Activated CD8-positive, alpha-beta memory T cell treated with anti-CD3 and anti-CD28 coated beads for 36 hours (primary cell): Measurements from ENCODE around the gene ACOXL. TPM values are rescaled to one million over a fixed set of nuclear protein-coding genes. Genes with fewer than 3 reads are reported as not detected.

Experiments
- CTCF ChIA-PET: fragments of 350-600 bp; sonication (Branson Sonifier 250); formaldehyde crosslinking; loops from one replicate; lab custom pipeline; 2021; ENCODE audit warnings: antibody characterized with exemption; lab: Charles Lee
- POLR2A ChIA-PET: fragments of 350-600 bp; sonication (Branson Sonifier 250); formaldehyde crosslinking; loops from one replicate; lab custom pipeline; 2021; ENCODE audit warnings: antibody characterized with exemption; lab: Charles Lee
- total RNA-seq, 2 experiments: library from RNA; stranded (reverse); gene quantifications; one replicate each; pipeline ENCODE4 v1.2.3, GENCODE V29; 2021

ACOXL gene
- total RNA-seq, 2 experiments from 2014 or later, result 0.23 to 0.30 TPM

- POLR2A ChIA-PET, result no interaction called here
- CTCF ChIA-PET, result no interaction called here
Observed at GRCh38 chr2:111045771-111046444, 313.5 kb downstream of the ACOXL start.

- CTCF ChIA-PET, result interaction anchor here (0.6 kb wide), 1 partner anchor 841 kb away, joined by 3 read pairs; no protein-coding TSS in a partner anchor
- POLR2A ChIA-PET, result no interaction called here
Observed at GRCh38 chr2:111046670-111047069, 314.3 kb downstream of the ACOXL start.

- ChIA-PET POLR2A (no interaction called here), CTCF (interaction anchor here (1.4 kb wide), 2 partner anchors 9 to 182 kb away, joined by 3 read pairs; no protein-coding TSS in a partner anchor)
Observed at GRCh38 chr2:111048856-111049768, 316.7 kb downstream of the ACOXL start.

GRCh38 chr2:111049792-111050640, 317.6 kb downstream of the ACOXL start:
- CTCF ChIA-PET, result interaction anchor here (1.4 kb wide), 2 partner anchors 9 to 183 kb away, joined by 3 read pairs; no protein-coding TSS in a partner anchor
- POLR2A ChIA-PET, result no interaction called here

DNA sequence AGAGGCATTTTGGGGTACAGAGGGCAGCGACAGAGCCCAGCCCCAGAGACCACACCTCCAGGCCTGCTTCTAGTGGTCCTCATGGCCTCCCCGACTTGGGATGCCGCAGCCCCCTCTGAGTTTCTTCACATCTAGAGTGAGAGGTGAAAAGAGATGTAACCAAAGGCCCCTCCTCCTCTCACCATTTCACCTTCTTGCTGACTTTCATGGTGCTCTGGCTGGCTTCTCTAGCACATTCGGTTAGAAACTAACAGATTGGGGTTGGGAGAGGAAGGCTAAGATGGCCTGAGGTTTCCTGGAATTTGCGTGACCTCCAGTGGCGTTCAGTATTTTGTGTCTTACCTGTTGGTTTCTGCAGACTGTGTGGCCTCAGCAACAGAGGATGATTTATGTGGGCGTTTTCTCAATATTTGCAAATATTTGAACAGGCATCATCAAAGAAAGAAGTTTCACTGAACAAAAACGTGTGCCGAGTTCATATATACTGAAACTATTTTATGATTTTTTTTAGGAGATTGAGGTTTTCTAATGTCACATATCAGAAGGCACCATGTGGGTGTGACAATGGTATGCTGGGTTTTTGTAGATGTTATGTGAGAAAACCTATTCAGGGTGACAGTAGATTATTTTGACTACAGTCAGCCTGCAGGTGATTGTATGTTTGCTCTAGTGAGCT, 318.5 kb downstream of the ACOXL start:
- ChIA-PET POLR2A (no interaction called here), CTCF (interaction anchor here (1.4 kb wide), 2 partner anchors 10 to 184 kb away, joined by 3 read pairs; no protein-coding TSS in a partner anchor)

- ChIA-PET CTCF (no interaction called here), POLR2A (no interaction called here)
Observed at GRCh38 chr2:111052621-111053020, 320.2 kb downstream of the ACOXL start.

DNA sequence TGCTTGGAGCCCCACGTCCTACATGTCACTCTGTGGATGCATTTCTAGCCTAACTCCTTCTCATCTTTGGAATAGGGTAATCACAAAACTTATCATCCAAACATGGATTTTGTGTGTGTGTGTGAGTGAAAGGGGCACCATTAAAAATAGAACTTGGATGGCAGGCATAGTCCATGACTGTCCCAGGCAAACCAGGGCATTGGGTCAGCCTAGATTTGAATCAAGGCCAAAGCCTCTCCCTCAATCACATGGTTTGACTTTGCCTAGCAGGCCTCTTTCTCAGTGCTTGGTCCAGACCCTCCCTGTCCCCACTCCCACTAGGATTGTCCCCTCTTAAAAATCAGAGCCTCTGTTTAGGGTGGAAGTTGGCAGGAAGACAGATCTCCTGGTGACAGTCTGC, 320.9 kb downstream of the ACOXL start:
- ChIA-PET POLR2A (no interaction called here), CTCF (interaction anchor here (0.6 kb wide), 1 partner anchor 1763 kb away, joined by 3 read pairs; no protein-coding TSS in a partner anchor)

GRCh38 chr2:111053825-111054515, 321.6 kb downstream of the ACOXL start:
- CTCF ChIA-PET, result interaction anchor here (0.6 kb wide), 1 partner anchor 1762 kb away, joined by 3 read pairs; no protein-coding TSS in a partner anchor

DNA sequence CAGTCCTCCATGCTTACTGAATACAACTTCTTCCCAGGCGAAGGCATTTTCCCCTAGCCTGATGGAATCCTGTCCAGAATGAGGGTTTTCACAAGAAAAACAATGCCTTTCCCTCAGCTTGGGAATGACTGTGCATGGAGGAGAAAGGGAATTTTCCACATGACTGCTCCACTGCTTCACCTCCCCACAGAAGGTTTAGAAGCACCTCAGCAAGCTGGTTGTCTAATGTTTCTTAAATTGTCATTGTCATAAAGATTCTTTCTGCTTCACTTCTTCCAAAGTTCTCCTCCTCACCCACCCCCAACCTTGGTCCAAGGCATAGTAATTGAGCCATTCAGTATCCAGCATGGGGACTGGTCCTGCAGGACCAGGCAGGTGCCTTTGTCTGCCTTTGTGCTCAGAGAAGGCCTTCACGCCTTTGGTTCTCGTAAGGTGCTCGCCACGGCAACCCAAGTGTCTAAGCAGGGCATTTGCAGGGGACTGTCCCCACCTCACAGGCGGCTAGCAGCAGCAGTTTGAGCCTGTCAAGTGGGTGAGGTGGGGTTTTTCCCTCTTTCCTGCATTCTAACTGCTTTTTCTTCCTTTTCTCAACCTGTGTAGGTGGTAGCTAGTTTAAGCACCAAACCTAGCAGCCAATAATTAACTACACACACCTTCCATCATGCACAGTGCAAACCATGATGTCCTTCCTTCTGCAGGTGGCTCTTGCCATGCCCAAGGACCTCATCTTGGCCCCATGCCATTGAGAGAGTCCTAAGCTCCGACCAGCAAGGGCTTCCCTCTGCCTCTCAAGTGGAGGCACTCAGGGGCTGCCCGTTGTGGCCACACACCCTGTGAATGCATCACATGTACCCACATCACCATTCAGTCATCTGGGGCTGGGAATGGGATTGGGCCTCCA, 322.7 kb downstream of the ACOXL start:
- CTCF ChIA-PET, result no interaction called here
- POLR2A ChIA-PET, result no interaction called here

More at GRCh38 chr2:111053825-111054515, 321.6 kb downstream of the ACOXL start:
- POLR2A ChIA-PET, result no interaction called here

DNA sequence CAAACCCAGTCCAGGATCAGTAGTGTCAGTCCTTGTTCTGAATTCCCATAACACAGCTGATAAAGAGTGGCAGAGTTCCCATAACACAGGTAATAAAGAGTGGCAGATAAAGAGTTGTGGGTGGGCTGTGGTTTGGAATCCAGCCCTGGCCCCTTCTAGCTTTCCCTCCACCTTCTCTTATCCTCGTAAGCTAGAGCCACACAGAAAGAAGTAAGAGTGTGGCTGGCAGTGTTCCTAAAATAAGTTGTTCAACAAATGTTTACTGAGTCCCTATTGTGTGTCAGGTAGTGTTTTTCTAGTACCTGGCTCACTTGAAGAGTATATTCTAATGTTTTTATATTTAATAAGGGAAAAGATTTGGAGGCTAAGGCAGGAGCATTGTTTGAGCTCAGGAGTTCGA, 323.4 kb downstream of the ACOXL start:
- POLR2A ChIA-PET, result interaction anchor here (0.5 to 0.7 kb wide), 2 partner anchors 133 to 862 kb away, joined by 3 to 4 read pairs; no protein-coding TSS in a partner anchor

DNA sequence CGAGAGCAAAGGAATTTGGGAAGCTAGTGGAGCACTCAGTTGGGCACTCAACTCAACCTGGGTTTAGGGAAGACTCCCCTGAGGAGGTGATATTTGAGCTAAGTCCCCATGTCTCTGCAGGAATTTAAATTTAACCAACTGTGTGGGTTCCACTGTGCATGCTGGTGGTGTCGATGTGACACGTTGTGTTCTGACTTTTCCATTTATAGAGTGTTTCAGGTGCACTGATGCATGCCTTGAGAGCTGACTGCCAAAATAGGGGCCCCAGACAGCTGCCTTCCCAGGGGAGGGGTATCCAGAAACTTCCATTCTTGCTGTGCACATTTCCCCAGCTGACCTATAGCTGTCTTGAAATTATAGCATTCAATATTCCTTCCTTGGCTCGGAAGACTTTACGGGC, 324.7 kb downstream of the ACOXL start:
- ChIA-PET POLR2A (no interaction called here), CTCF (no interaction called here)

More for the DNA sequence above, 323.4 kb downstream of the ACOXL start:
- CTCF ChIA-PET, result no interaction called here

DNA sequence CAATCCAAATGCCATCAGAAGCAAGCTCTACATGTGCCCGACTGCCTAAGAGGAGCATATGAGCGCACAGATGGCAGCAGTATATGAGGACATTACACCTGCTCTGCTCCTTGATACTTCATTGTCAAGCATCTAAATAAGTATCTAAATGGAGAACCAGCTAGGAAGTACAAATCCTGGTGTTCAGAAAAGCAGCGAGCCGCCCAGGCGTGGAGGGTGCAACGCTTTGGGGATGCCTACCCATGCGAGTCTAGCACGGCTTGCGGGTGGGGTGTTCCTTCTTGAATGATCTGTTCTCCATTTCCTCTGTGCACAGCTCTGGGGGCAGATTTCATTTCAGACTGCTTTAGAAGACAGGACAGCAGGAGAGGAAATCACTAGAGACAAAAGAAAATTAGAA, 325.3 kb downstream of the ACOXL start:
- ChIA-PET CTCF (no interaction called here), POLR2A (no interaction called here)

GRCh38 chr2:111058264-111058663, 325.9 kb downstream of the ACOXL start:
- CTCF ChIA-PET, result no interaction called here
- POLR2A ChIA-PET, result no interaction called here

DNA sequence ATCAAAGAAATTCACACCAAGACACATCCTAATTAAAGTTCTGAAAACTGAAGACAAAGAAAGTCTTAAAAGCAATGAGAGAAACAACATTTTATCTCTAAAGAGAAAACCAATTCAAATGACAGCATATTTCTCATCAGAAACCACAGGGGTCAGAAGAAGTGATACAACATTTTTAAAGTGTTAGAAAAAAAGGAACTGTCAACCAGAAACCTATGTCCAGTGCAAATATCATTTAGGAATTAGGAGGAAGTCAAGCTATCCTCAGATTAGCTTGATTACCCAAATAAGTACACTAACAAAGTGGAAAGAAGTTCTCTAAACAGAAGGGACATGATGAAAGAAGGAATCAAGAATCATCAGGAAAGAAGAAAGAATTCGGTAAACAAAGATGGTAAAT, 328.8 kb downstream of the ACOXL start:
- ChIA-PET CTCF (interaction anchor here (0.7 kb wide), 1 partner anchor 39 kb away, joined by 3 read pairs; no protein-coding TSS in a partner anchor), POLR2A (no interaction called here)

GRCh38 chr2:111062417-111062816, 330.0 kb downstream of the ACOXL start:
- POLR2A ChIA-PET, result no interaction called here
- CTCF ChIA-PET, result no interaction called here

DNA sequence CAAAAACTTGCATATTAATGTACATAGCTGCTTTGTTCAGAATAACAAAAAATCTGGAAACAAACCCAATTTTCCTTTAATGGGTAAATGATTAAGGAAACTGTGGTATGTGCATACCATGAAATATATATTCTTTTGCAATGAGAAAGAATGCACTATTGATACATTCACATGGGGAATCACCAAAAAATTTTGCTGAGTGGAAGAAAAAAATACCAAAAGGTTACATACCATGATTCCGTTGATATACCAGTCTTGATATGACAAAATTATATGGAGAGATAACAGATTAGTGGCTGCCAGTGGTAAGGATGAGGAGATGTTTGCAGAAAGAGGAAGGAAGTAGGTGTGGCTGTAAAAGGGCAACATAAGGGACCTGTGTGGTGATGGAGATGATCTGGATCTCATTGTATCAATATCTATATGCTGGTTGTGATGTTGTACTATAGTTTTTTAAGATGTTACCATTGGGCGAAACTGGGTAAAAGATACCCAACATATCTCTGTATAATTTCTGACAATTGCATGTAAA, 333.8 kb downstream of the ACOXL start:
- CTCF ChIA-PET, result no interaction called here
- POLR2A ChIA-PET, result no interaction called here
